BJ (cell line): ENCODE results near the gene UPF1. TPM values are rescaled to one million over a fixed set of nuclear protein-coding genes. Genes with fewer than 3 reads are reported as not detected.
"Not testable (repeated sequence)": the region's sequence is repeated elsewhere in the genome, so short reads cannot be mapped to it uniquely, and the experiment has no call there.

Experiments
- CTCF ChIA-PET: fragments of 350-600 bp; formaldehyde crosslinking; extraction: SDS; loops from one replicate; lab custom pipeline; 2021; ENCODE audit warnings: antibody characterized with exemption, inconsistent platforms; lab: Yijun Ruan, JAX
- POLR2A ChIA-PET: fragments of 300-600 bp; sonication (Branson Sonifier 250); formaldehyde crosslinking; extraction: SDS; loops from one replicate; lab custom pipeline; 2021; ENCODE audit warnings: antibody characterized with exemption; lab: Charles Lee
- DNase-seq: peaks from one replicate; pipeline ENCODE4 v3.0.0-alpha.2; 2011; ENCODE audit warnings: low read depth
- H3K27me3 ChIP-seq: 2 replicates; pipeline ENCODE4 v1.6.0; 2011; ENCODE audit warnings: low read length; ENCODE audit not compliant: control insufficient read depth, insufficient read depth
- H3K36me3 ChIP-seq: 2 replicates; pipeline ENCODE4 v1.5.1; 2011; ENCODE audit warnings: low read length; ENCODE audit not compliant: control insufficient read depth, insufficient read depth
- H3K4me3 ChIP-seq: 2 replicates; pipeline ENCODE4 v1.5.1; 2011; ENCODE audit warnings: low read depth, mild to moderate bottlenecking, control low read depth, low read length
- polyA plus RNA-seq: library from polyadenylated mRNA; depleted of rRNA; stranded (reverse); fragments of >200 nt; gene quantifications from 2 replicates; pipeline ENCODE4 v1.2.3, GENCODE V29; 2011
- TF ChIP-seq, protein P1 (sequence below): IDR thresholded peaks from 2 replicates; pipeline ENCODE4 v1.5.1; 2011; ENCODE audit warnings: low read depth, mild to moderate bottlenecking, control low read depth, inconsistent platforms, low read length, moderate library complexity; ENCODE audit not compliant: insufficient read depth

UPF1 gene
- polyA plus RNA-seq, 1 experiment: 24.1 TPM

DNA sequence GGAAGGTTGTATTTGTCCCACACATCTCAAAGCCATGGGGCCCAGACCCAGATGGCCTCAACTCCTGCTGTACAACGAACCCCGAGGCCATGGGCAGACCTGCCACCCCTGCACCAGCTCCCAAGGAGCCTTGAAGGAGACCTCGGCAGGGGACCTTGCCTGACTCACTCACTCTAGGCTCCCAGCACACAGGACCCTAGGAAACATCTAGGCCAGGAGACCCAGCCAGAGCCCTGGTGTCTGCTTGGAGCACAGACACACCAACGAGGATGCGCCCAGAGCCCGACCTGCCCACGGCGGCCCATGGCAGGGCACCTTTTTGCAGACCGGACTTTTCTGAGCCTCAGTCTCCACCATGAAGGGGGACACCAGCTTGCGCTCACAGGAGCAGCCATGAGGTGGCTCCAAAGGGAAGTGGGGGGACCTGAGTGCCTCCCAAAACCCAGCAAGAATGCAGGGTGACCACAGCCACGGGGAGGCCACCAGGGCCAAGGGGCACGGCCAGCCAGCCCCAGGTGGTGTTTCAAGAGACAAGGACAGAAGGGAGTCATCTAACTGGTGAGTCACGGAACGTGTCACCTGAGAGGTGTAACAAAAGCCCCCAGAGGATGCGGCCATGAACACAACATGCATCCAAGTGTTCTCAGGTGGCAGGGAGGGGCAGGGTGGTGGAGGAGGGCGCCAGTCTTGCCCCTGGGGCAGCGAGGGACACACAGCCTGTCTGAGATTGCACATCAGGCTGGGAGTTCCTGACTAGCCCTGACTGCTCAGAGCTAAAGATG is 69.1 kb downstream of the UPF1 start:
- H3K4me3 ChIP-seq: no peak overlapping the region
- H3K27me3 ChIP-seq: no peaks in the 10 kb centered on the region
- CTCF ChIA-PET: interaction anchor here (1.3 kb wide), 1 partner anchor 85 kb away, joined by 3 read pairs; no protein-coding TSS in a partner anchor
- TF ChIP-seq, protein P1, sequence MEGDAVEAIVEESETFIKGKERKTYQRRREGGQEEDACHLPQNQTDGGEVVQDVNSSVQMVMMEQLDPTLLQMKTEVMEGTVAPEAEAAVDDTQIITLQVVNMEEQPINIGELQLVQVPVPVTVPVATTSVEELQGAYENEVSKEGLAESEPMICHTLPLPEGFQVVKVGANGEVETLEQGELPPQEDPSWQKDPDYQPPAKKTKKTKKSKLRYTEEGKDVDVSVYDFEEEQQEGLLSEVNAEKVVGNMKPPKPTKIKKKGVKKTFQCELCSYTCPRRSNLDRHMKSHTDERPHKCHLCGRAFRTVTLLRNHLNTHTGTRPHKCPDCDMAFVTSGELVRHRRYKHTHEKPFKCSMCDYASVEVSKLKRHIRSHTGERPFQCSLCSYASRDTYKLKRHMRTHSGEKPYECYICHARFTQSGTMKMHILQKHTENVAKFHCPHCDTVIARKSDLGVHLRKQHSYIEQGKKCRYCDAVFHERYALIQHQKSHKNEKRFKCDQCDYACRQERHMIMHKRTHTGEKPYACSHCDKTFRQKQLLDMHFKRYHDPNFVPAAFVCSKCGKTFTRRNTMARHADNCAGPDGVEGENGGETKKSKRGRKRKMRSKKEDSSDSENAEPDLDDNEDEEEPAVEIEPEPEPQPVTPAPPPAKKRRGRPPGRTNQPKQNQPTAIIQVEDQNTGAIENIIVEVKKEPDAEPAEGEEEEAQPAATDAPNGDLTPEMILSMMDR: no peak
- H3K36me3 ChIP-seq: peaks cover 31% of the 10 kb centered on the region
- DNase-seq: no peak
- POLR2A ChIA-PET: no interaction called here

DNA sequence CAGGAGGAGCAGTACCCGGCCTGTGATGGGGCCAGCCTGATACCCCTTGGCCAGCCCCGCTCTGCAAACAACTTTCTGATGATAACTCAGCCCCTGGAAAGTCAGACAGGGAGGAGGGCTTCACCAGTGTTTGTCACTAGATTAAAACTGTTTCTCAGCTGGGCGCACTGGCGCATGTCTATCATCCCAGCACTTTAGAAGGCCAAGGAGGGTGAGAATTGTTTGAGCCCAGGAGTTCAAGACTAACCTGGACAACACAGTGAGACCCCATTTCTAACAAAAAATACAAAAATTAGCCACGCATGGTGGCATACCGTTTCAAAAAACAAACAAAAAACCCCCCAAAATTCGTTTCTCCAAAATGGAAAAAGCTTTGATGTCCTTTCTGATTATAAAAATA is 69.7 kb downstream of the UPF1 start:
- no peak for DNase-seq
- Histone ChIP-seq H3K4me3 (no peak overlapping the region), H3K36me3 (peaks cover 36% of the 10 kb centered on the region), H3K27me3 (no peaks in the 10 kb centered on the region)
- CTCF ChIA-PET: no interaction called here
- TF ChIP-seq, protein P1: no peak
- POLR2A ChIA-PET: no interaction called here

DNA sequence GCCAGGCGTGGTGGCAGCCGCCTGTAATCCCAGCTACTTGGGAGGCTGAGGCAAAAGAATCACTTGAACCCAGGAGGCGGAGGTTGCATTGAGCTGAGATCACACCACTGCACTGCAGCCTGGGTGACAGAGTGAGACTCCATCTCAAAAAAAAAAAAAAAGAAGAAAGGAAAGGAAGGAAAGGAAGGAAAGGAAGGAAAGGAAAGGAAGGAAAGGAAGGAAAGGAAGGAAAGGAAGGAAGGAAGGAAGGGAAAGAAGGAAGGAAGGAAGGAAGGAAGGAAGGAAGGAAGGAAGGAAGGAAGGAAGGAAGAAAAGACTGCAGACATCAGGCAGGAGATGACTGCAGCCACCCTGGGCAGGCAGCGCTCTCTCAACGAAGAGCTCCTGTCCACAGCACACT is 70.8 kb downstream of the UPF1 start:
- CTCF ChIA-PET, DNase-seq, H3K4me3 ChIP-seq, H3K27me3 ChIP-seq, POLR2A ChIA-PET: not testable (repeated sequence)
- peaks cover 43% of the 10 kb centered on the region for H3K36me3 ChIP-seq

DNA sequence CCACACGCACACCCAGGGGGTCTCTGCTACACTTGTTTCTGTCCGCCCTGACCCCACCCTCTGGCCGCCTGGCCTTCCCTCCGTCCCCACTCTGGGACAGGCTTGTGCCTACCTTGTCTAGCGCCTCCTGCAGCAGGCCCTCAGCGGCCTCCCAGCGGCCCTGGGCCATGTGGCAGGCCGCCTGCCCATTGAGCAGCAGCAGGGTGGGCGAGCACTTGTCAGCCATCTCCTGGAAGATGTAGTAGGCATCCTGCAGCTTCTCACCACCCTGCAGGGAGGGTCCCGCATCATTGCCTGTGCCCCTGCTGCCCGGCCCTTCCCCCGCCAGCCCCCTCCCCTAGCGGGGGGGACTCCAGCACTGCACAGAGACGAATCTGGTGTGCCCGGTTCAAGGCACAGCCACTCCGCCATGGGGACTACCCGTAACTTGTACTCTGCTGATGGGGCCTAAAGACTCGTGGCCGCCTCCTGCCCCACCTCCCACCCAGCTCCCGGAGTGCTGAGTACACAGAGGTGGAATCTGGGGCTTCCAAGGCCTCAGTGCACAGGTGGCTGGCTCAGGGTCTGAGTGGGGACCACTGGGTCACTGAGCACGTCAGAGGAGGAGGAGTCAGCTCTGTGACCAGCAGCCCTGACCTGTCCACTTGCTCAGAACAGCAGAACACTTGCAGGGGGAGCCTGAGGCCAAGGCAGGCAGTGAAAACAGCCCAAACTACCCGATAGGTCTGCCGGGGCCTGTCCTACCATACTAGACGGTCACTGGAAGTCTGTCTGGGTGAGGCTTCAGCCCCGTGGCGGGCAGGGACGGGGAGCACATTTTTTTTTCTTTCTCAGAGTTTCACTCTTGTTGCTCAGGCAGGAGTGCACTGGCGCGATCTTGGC is 71.6 kb downstream of the UPF1 start:
- H3K27me3 ChIP-seq: no peaks in the 10 kb centered on the region
- CTCF ChIA-PET: interaction anchor here (0.8 kb wide), 1 partner anchor 9 kb away, joined by 3 read pairs; no protein-coding TSS in a partner anchor
- TF ChIP-seq, protein P1: no peak
- peaks cover 45% of the 10 kb centered on the region for H3K36me3 ChIP-seq
- no peak overlapping the region for H3K4me3 ChIP-seq
- POLR2A ChIA-PET: no interaction called here
- DNase-seq: no peak

DNA sequence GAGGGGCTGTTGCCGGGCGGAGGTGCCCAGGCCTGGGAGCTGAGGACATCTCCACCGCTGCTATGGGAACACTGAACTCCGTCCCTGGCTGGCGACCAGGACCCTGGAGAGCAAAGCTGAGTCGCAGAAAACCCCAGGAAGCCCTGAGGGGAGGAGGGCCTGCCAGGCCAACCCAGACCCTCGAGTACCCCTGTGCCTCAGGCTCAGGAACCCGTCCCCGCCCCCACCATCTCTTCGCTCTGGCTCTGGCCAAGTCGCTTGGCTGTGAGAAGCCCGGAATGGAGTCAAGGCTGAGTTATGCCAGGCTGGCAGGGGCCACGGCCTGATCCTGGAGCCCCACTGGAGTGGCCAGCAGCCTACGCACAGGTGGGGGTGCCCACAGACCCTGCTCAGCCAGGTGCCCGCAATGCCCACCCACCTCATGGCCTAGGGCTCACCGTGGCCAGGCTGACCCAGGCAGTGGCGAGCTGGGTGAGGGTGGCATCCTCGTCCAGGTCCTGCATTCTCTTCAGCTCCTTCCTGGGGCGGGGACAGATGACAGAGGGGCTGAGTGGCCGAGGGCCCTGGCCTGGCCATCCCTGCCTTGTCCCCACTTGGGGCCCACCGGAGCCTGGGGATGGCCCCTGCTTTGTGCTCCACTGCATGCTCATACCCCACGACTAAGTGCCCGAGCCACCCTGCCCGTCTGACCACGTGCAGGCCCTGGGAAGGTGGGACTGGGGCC is 72.7 kb downstream of the UPF1 start:
- Histone ChIP-seq H3K27me3 (no peaks in the 10 kb centered on the region), H3K36me3 (peaks cover 48% of the 10 kb centered on the region), H3K4me3 (no peak overlapping the region)
- TF ChIP-seq, protein P1: no peak
- ChIA-PET POLR2A (no interaction called here), CTCF (interaction anchor here (0.8 kb wide), 1 partner anchor 14 kb away, joined by 3 read pairs; the partner anchor contains the start of genes COPE and DDX49)
- no peak for DNase-seq
